Nucleus accumbens (tissue), 56 donors: ENCODE results near the gene FAM72C.
A peak's percentile ranks its signal among the peaks of the same experiment; 100 is the strongest.
"Not testable (repeated sequence)": the region's sequence is repeated elsewhere in the genome, so short reads cannot be mapped to it uniquely, and the experiment has no call there.

Experiments
- DNase-seq, 56 donors: peaks; one replicate each; lab custom pipeline; 2025; lab: John Stamatoyannopoulos, UW

Gene FAM72C

DNA sequence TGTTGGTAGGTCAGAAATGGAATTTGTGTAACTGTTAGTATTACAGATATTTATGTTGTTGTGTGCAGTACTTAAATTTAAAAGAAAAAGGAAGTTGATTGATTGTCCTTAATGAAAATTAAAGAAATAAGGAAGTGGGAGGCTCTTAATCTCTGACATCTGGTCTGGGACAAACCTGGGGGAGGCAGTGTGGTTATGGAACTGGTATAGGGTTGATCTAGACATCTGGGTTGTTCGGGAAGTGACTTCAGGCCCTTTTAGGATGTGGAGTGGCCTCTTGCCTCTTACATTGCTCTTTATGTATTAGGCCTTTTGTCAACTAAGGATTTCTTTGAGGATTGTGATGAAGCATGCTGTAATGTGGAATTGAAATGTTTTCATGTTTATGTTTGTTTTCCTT, 16.1 kb upstream of the FAM72C start:
- DNase-seq: not testable (repeated sequence)

- not testable (repeated sequence) for DNase-seq
Observed at GRCh38 chr1:143984721-143985473, 13.1 kb upstream of the FAM72C start.

GRCh38 chr1:143974416-143974815, 2.6 kb upstream of the FAM72C start:
- not testable (repeated sequence) for DNase-seq

DNA sequence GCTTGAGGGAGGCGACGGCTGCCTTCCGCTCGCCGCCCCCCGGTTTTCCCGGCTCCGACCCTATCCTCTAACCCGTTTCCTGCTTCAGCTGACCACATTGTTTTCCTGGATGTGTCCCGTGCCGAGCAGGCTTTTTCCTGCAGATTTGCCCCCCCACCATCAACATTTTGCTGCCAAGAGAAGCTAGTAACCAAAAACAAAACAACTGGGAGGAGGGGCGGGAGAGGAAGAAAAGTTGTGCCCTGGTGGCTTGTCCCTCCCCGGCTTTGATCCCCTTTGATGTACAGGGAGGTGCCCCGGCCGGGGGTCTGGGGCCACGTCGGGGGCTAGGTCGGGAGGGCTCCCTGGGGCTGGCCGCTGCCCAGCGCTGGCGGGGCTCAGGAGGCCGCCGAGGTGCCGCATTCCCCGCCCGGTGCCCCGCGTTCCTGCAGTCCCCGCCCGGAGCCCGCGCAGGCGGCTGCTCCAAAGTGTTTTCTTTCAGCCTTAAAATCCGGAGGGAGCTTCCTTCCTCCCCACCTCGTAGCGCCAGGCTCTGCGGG, 2.2 kb upstream of the FAM72C start:
- DNase-seq: not testable (repeated sequence)

- DNase-seq: not testable (repeated sequence)
Observed at GRCh38 chr1:143972753-143973326, 1.1 kb upstream of the FAM72C start.

GRCh38 chr1:143965860-143966259, 5.9 kb downstream of the FAM72C start:
- not testable (repeated sequence) for DNase-seq

- DNase-seq: not testable (repeated sequence)
Observed at GRCh38 chr1:143964294-143964693, 7.5 kb downstream of the FAM72C start.

DNA sequence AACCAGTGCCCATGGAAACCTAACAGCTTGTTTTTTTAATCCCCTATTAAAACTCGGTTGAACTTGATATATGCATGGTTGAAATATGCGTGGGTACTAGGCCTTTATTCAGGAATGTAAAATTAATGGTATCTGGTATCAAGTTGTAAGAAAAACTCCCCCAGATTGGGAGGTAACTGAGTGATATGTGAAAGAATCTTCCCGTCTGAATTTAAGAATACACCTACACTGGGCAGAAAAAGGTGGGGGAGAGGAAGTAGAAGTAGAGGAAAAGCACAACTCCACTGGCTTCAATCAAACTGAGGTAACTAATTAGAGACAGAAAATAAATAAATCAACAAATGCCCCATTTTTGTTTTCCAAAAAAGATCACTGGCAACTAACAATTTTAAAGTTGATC, 15.9 kb downstream of the FAM72C start:
- DNase-seq: not testable (repeated sequence)

- not testable (repeated sequence) for DNase-seq
Observed at GRCh38 chr1:143952913-143953312, 18.9 kb downstream of the FAM72C start.

GRCh38 chr1:143951485-143952391, 20.0 kb downstream of the FAM72C start:
- not testable (repeated sequence) for DNase-seq

- DNase-seq: not testable (repeated sequence)
Observed at GRCh38 chr1:143947749-143948148, 24.0 kb downstream of the FAM72C start.

GRCh38 chr1:143945253-143945652, 26.5 kb downstream of the FAM72C start:
- not testable (repeated sequence) for DNase-seq

DNA sequence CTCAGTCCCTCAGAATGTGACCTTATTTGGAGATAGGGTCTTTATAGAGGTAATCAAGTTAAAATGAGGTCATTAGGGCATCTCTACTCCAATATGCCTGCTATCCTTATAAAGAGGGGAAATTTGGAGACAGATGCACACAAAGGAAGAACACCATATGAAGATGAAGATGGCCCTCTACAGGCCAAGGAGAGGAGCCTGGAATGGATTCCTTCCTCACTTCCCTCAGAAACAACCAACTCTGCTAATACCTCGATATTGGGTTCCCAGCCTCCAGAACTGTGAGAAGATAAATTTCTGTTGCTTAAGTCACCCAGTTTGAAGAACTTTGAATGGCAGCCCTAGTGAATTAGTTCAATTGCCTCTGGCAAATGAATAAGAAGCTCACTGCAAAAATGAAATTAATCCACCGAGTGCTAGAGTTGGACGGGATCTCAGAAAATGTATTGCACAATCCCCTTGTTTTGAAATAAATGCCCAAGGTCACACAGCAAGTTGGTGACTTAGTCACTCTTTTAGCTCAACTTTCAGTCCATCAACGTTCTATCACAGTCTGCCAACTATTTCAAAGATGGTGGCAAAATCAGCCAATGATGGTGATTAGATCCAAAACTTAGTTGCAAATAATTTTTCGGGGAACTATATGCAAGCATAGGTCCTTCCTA, 27.1 kb downstream of the FAM72C start:
- DNase-seq: not testable (repeated sequence)

DNA sequence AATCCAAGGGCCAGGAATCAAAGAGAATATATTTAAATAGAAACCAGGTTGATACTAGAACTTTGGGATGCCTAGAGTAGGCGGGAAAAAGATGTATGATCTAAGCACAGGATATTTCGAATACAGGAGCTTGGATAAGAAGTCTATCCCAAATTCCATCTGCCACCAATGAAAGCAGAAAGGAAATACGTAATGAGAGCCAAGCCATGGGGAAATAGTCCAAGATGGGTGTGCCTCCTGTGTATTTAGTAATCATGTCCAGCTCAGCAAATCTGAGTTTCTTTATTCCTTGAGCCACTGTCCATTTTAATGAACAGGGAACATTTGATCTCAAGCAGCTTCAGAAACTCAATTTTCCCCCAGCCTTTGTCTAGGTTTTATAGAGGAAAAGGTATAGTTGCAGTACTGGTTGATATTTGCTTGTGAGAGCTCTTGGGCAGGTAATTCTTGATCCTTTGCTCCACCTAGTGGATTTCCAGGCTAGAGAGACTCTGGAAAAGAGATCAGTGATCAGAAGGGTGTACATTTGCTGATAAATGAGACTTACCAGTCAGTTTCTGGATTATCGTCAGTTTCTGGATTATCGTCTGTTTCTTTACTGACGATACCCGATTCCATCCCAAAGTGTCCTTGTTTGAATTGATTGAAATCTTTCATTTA, 28.3 kb downstream of the FAM72C start:
- DNase-seq: not testable (repeated sequence)

- not testable (repeated sequence) for DNase-seq
Observed at GRCh38 chr1:143942238-143942860, 29.4 kb downstream of the FAM72C start.

DNA sequence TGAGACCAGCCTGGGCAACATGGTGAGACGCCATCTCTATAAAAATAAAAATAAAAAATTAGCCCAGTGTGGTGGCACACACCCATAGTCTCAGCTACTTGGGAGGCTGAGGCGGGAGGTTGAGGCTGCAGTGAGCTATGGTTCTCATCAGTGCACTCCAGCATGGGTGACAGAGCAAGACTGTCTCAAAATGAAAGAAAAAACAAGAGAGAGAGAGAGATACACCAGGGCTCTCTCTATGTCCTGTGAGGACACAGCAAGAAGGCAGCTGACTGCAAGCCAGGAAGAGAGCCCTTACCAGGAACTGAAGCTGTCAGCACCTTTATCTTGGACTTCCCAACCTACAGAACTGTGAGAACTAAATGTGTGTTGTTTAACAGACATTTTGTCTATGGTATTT, 32.1 kb downstream of the FAM72C start:
- not testable (repeated sequence) for DNase-seq

DNA sequence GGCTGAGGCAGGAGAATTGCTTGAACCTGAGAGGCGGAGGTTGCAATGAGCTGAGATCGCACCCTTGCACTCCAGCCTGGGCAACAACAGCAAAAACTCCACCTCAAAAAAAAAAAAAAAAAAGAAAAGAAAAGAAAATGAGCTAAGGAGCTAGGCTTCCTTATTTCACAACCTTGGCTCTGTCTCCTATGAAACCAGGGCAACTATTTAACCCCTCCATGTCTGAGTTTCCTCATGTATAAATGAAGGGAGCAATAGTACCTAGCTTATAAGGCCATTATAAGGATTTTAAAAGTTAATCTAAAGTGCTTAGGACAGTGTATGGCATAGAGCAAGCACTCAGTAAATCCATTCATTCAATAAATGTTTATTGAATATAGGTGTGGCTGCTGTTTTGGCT, 32.9 kb downstream of the FAM72C start:
- not testable (repeated sequence) for DNase-seq

DNA sequence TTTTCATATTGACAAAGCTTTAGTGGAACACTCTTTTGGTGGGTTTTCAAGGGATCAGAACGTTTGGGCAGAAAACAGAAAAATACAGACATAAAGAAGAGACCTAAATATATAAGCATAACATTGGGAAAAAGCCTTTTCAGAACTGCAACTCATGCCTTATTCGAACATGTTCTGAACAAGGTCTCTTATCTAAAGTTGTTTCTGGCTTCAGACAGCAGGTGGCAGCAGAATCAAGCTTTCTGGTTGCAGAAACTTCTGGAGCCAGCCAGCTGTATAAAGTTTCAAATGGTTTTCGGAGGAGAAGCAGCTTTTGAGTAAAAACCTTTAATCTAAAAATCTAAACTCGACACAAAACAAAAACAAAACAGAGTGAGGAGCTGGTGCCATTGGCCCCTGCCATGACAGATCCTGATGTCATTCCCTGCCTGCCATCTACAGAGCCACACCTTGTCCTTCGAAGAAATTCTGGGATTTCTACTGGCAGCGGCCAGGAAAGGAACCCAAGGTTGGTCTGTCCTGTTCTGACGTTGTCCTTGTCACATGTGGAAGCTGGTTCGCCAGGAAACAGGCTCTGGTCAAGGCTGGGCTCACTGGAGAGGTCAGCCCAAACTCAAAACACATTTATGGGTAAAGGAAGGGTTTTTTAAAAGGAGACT, 35.2 kb downstream of the FAM72C start:
- DNase-seq: peak in 30 of 56 donors; percentile 0 to 43 (median 9)

- not testable (repeated sequence) for DNase-seq
Observed at GRCh38 chr1:143919127-143919526, 52.7 kb downstream of the FAM72C start.
